Body of pancreas (tissue), 4 donors: ENCODE data around the gene ETS2.

Experiments
- POLR2A ChIP-seq, 3 donors: fragments of 450-650 bp; IDR thresholded peaks; one replicate each; pipeline ENCODE4 v1.6.1; 2016; ENCODE audit warnings: antibody characterized with exemption in 3 of 3, mild to moderate bottlenecking in 2 of 3
- TF ChIP-seq, protein P1 (sequence below), 7 experiments: fragments of 450-650 bp in 4 of 7; fragments of 200-600 bp in 3 of 7; sonication (generic) in 3 of 7; IDR thresholded peaks; one replicate each; pipeline ENCODE4 v1.5.1; 2016 to 2019; ENCODE audit warnings: antibody characterized with exemption in 7 of 7

DNA sequence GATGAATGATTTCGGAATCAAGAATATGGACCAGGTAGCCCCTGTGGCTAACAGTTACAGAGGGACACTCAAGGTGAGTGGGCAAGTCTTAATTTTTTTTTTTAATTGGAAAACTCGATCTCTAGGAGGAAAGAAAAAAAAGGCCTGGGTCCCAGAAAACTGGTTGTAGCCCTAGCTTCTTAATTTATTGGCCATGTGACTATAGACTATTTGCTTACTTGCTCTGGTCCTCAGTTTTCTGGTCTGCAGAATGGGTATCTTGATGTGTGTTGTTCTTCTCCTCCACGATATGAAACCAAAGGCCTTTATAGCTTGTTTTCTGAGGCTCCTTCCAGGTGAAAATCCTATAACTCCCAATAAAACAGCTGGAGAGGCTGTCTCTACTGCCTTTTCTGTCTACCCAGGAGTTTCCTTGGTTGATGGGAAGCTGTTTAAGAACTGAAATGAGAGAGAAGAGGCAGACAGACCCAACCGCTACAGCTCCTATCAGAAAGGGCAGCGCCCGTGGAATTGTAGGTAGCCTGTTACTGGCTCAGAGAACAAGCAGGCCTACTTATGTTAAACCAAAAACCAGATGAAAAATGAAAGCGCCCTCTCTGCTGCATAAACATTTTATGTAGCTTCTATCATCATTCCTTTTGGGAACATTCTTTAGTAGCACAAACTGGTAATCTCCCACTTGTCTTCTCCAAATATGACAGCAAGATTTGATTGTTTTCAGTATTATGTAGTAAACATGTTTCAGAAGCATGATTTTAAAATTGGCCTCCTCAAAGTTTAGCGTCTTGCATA, 4.5 kb downstream of the ETS2 start:
- TF ChIP-seq, protein P1, sequence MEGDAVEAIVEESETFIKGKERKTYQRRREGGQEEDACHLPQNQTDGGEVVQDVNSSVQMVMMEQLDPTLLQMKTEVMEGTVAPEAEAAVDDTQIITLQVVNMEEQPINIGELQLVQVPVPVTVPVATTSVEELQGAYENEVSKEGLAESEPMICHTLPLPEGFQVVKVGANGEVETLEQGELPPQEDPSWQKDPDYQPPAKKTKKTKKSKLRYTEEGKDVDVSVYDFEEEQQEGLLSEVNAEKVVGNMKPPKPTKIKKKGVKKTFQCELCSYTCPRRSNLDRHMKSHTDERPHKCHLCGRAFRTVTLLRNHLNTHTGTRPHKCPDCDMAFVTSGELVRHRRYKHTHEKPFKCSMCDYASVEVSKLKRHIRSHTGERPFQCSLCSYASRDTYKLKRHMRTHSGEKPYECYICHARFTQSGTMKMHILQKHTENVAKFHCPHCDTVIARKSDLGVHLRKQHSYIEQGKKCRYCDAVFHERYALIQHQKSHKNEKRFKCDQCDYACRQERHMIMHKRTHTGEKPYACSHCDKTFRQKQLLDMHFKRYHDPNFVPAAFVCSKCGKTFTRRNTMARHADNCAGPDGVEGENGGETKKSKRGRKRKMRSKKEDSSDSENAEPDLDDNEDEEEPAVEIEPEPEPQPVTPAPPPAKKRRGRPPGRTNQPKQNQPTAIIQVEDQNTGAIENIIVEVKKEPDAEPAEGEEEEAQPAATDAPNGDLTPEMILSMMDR (IDR thresholded peaks at IDR 0.05): no peak
- TF ChIP-seq POLR2A (IDR thresholded peaks at IDR 0.05): no peak
